HG03095 (cell line): Measurements from ENCODE around the gene RASAL1.

Experiments
- ATAC-seq: cut with Tn5 transposase; IDR thresholded peaks from one replicate; pipeline ENCODE4 v1.9.1; 2021; ENCODE audit warnings: moderate library complexity; ENCODE audit not compliant: unreplicated experiment

Gene RASAL1

GRCh38 chr12:113099364-113099763 is 36.2 kb downstream of the RASAL1 start:
- no peak for ATAC-seq

GRCh38 chr12:113098441-113099028 is 37.0 kb downstream of the RASAL1 start:
- ATAC-seq: no peak

DNA sequence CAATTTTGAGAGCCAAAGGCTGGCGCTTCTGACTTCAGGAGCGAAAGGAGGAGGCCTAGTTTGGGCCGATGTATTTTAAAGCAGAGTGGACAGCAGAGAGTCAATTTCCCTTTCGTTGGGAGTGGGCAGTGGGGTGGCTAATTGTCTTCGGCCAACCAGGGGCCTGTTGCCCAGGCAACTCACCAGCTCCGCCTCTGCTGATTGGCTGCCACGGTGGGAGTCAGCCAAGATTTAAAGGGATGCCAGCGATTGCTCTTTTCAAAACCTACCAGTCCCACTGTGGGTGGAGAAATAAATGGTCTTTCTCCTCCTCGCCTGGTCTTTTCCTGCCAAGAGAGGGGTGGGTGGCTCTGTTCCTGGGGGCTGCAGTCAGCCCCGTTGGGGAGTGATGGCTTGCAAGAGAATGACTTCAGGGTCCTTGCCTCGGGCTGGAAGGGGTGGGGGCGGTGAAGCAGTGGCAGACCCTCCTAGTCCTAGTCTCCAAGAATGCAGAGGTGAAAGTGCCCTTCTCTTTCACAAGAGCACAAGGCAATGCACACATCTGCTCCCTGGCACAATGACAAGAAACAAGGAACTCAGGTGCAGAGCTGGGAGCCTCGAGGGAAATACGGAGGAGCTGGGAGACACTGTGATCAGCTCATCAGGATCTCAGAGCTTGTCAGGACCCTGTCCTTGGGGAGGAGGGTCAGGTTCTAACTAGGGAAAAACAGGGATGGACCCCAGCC is 37.7 kb downstream of the RASAL1 start:
- ATAC-seq: no peak

DNA sequence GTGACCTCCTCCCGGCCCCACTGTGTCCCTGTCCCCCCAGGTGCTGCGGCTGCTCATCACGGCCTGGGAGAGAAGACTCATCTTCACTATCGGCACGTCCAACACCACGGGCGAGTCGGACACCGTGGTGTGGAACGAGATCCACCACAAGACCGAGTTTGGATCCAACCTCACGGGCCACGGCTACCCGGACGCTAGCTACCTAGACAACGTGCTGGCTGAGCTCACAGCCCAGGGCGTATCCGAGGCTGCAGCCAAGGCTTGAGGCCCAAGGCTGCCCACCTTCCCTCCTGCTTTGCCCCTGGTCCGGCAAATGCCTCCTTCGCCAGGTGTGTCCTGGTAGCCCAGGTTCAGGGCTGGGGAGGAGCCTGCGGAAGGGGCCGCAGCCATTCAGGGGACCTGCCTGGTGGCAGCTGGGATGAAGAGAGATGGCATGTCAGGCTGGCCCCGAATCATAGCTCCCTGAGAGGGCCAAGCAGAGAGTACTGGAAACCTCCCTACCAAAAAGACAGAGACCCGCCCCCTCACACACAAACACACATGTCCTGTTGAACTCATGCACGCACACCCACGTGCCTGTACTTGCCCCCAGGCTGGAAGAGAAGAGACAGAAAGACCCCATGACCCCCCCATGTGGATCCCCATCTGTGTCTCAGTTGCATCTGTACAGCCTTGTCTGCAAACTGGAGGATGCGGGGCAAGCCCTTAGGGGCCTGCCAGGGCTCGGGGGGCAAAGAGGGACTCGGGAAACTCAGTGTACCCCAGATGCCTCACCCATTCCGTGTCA is 38.7 kb downstream of the RASAL1 start:
- no peak for ATAC-seq

DNA sequence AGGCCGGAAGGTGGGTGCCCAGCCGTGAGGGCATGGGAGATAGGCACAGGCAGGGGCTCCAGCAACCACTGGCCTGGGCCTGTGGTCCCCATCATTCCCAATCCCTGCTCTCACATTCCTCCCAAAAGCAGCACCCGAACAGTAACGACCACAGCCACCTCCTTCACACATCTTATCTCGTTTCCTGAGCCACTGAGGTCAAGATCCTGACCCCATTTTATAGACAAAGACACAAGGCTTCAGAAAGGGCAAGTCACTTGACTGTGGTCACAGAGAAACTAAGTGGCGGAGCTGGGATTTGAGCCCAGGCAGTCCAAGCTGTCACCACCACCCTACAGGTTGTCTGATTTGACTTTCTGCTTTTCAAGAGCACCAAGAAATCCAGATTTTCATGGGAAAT is 40.2 kb downstream of the RASAL1 start:
- ATAC-seq: no peak

- no peak for ATAC-seq
These were observed 40.8 kb downstream of the RASAL1 start for GRCh38 chr12:113094738-113095137.

DNA sequence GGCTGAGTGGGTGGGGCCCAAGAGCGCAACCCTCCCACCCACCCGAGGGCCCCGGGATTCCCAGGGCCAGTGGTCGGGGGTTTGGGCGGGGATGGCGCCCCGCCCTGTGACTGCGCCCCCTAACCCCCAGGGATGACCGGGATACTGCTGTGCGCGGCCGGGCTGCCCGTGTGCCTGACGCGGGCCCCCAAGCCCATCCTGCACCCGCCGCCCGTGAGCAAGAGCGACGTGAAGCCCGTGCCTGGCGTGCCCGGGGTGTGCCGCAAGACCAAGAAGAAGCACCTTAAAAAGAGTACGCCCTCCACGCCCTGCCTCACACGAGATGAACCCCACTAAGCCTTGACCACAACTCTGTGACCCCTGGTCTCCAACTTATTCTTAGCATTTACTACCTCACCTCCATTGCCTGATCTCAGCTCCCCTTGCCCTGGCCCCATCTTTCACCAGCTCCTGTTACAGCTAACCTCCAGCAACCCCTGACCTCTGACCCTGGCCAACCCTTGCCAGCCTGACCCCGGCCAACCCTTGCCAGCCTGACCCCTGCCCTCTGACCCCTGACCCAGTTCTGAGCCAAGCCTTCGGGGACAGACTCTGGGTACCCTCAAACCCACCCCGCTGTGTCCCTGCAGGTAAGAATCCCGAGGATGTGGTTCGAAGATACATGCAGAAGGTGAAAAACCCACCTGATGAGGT is 42.0 kb downstream of the RASAL1 start:
- ATAC-seq: no peak

- no peak for ATAC-seq
These were observed 42.8 kb downstream of the RASAL1 start for GRCh38 chr12:113092607-113093408.

GRCh38 chr12:113091506-113091905 is 44.1 kb downstream of the RASAL1 start:
- no peak for ATAC-seq

GRCh38 chr12:113090740-113091139 is 44.8 kb downstream of the RASAL1 start:
- ATAC-seq: no peak

DNA sequence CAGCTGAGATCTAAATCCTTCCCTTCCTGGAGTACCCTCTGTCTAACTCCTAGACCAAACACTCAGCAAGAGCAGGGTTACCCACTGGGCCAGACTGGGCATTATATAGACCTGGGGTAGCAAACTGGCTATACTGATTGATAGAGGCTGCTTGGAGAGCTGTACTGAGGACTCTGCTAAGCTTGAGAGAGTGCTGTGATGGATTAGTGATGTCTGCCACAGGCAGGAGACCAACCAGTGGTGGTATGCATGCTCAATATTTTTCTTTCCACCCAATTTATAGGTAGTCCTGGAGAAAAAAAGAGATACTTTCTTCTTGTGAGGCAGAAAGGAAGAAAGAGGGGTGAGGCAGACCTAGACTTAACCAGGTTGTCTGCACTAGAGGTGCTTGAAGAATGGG is 45.7 kb downstream of the RASAL1 start:
- ATAC-seq: no peak

DNA sequence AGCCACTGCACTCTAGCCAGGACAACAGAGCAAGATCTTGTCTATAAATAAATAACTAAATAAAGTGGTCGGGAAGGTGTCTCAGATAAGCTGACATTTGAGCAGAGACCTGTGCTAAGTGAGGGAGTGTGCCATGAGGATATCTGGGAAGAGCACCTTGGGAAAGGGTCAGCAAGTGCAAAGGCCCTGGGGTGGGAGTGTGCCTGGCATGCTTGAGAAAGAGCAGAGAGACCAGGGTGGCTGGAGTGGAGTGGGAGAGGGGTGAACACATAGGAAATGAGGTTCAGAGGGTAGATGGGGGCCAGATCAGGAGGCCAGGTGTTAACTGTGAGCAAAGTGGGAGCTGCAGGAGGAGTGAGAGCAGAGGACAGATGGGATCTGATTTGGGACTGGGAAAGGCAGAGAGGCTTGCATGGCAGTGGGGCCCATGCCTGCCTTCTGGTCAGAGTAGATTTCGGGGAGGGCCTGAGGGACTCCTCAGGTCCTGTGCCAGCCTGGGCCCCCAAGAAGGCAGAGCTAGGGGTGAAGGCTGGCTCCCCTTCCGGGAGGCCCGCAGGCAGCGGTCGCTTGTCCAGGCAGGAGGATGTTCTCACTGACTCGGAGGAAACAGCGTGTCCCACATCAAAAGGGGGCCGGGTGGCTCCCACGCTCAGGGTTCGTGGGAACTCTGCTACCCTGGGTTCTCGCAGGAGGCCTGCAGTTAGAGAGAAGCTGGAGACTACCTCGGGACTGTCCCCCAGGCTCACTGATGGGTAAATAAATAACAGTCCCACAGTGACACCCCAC is 46.4 kb downstream of the RASAL1 start:
- no peak for ATAC-seq

GRCh38 chr12:113088037-113088436 is 47.5 kb downstream of the RASAL1 start:
- no peak for ATAC-seq

GRCh38 chr12:113087193-113087592 is 48.4 kb downstream of the RASAL1 start:
- no peak for ATAC-seq

- no peak for ATAC-seq
These were observed 49.1 kb downstream of the RASAL1 start for GRCh38 chr12:113086249-113087164.

GRCh38 chr12:113083863-113084435 is 51.6 kb downstream of the RASAL1 start:
- no peak for ATAC-seq

GRCh38 chr12:113082486-113083148 is 52.9 kb downstream of the RASAL1 start:
- peak; percentile 61 for ATAC-seq

GRCh38 chr12:113081873-113082272 is 53.7 kb downstream of the RASAL1 start:
- no peak for ATAC-seq
